Stimulated activated CD8-positive, alpha-beta memory T cell treated with anti-CD3 and anti-CD28 coated beads, Interleukin-7, amount 100 ng/mL, for 1 hour (primary cell): ENCODE data around the gene SLC22A31.
"Not testable (repeated sequence)": the region's sequence is repeated elsewhere in the genome, so short reads cannot be mapped to it uniquely, and the experiment has no call there.

Experiments used
- DNase-seq, 2 donors: peaks; one replicate each; pipeline ENCODE4 v3.0.0-alpha.2; 2020; ENCODE audit warnings: low read depth in 2 of 2

Gene SLC22A31

DNA sequence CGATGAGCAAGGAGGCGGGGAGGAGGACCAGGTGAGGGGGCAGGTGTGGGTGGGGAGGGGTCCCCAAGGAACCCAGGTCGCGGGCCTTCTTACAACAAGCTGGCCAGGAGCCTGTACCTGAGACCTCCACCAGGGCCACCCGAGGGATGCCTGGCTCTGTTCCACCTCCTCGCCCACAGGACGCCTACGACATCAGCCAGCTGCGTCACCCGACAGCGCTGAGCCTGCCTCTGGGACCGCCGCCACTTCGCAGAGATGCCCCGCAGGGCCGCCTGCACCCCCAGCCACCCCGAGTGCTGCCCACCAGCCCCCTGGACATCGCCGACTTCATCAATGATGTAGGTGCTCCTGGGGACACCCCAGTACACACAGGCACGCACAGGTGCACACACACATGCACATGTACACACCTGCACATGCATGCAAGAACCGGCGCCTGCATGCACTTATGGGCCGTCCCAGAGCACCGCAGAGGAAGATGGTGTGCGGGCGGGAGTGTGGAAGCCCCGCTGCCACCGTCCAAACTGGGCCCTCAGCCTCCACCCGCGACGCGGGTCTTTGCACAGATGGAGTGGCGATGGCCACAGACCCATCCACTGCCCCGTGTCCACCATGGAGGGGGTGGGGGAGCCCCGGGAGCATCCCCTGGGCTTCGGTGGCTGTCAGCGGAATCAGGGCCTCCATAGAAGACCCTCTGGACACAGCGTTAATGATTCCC is 6.6 kb downstream of the SLC22A31 start:
- no peak for DNase-seq

DNA sequence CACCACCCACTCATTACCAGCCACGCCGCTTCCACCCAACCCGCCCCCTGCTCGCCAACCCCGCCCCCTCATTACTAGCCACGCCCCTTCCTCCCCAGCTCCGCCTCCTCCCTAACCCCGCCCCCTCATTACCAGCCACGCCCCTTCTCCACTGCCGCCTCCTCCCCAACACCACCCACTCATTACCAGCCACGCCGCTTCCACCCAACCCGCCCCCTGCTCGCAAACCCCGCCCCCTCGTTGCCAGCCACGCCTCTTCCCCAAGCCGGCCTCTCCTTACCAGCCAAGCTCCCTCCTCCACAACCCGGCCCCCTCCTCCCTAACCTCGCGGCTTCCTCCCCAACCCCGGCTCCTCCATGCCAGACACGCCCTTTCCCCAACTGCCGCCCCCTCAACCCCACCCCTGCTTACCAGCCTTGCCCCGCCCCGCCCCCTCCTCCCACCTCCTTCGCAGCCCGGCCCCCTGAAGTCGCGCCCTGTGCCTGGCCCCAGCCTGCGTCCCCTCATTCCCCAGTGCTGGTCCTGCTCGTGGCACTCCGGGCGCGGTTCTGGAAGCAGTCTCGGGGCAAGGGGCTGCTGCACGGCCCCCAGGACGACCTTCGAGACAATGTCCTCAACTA is 7.3 kb downstream of the SLC22A31 start:
- no peak for DNase-seq

DNA sequence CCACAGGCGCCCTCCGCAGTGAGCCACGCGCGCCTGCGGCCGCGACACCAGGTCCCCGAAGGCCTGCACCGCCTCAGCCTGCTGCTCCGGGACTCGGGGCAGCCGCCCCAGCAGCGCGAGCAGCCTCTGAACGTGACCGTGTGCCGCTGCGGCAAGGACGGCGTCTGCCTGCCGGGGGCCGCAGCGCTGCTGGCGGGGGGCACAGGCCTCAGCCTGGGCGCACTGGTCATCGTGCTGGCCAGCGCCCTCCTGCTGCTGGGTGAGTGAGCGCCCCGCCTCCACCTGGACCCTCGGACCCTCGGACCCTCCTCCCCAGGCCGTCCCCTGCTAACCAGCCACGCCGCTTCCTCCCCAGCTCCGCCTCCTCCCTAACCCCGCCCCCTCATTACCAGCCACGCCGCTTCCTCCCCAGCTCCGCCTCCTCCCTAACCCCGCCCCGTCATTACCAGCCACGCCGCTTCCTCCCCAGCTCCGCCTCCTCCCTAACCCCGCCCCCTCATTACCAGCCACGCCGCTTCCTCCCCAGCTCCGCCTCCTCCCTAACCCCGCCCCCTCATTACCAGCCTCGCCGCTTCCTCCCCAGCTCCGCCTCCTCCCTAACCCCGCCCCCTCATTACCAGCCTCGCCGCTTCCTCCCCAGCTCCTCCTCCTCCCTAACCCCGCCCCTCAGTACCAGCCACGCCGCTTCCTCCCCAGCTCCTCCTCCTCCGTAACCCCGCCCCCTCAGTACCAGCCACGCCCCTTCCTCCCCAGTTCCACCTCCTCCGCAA is 8.0 kb downstream of the SLC22A31 start:
- DNase-seq: peak; percentile 44 to 48

DNA sequence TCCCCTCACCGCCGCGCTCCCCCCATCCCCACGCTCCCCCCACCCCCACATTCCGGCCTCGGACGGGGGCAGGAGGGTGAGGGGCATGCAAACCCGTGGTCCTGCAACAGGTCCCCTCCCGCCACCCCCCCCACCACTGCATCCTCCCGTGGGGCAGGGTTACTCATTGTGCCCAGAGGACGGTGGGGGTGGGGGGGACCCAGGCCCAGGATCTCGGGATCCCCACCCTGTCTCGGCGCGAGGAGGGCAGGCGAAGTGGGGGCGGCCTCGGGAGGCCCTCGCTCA is 8.5 kb downstream of the SLC22A31 start:
- no peak for DNase-seq

DNA sequence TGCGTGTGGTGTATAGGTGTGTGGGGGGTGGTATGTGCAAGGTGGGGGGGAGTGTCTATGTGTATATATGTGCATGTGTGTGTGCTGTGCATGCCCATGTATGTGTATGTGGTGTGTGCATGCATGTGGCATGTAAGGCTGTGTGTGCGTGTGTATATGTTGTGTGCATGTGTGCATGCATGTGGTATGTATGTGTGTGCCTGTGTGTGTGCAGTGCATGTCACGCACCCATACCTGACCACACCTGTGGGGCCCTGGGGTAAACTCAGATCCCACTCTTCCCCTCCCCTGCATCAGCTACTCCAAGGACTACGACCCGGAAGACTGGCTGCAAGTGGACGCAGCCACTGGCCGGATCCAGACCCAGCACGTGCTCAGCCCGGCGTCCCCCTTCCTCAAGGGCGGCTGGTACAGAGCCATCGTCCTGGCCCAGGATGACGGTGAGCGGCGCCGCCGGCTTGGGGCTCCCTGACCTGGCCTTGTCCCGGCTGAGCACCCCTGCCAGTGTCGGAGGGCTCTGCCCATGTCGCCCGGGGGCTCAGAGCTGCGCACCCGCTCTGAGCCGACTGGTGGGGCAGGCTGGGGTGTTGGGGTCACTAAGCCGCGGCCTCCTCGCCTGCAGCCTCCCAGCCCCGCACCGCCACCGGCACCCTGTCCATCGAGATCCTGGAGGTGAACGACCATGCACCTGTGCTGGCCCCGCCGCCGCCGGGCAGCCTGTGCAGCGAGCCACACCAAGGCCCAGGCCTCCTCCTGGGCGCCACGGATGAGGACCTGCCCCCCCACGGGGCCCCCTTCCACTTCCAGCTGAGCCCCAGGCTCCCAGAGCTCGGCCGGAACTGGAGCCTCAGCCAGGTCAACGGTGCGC is 9.1 kb downstream of the SLC22A31 start:
- DNase-seq: no peak

DNA sequence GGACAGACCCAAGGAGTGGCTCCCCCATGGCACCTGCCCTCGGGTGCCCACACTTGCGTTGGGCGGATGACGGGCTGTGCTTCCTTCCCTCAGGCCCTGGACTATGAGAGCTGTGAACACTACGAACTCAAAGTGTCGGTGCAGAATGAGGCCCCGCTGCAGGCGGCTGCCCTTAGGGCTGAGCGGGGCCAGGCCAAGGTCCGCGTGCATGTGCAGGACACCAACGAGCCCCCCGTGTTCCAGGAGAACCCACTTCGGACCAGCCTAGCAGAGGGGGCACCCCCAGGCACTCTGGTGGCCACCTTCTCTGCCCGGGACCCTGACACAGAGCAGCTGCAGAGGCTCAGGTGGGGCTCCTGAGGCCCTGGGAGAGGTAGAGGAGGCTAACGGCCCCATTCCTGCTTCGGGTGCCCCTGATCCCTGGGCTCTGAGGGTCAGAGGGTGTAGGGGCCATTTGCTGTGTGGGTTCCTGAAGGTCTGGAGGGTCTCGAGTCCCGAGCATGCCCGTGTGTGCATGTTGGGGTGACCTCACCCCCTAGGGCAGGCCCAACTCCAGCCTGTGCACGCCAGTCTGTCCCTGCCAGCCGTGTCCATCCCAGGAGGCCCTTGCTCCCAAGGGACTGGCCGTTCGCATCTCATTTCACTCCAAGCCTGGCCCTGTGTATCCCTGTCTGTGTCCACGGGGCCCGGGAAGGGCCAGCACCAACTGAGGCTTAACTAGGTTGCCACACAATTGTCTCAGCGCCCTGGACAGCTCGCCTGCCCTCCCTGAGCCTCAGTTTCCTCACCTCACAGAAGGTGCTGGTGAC is 10.0 kb downstream of the SLC22A31 start:
- DNase-seq: no peak

DNA sequence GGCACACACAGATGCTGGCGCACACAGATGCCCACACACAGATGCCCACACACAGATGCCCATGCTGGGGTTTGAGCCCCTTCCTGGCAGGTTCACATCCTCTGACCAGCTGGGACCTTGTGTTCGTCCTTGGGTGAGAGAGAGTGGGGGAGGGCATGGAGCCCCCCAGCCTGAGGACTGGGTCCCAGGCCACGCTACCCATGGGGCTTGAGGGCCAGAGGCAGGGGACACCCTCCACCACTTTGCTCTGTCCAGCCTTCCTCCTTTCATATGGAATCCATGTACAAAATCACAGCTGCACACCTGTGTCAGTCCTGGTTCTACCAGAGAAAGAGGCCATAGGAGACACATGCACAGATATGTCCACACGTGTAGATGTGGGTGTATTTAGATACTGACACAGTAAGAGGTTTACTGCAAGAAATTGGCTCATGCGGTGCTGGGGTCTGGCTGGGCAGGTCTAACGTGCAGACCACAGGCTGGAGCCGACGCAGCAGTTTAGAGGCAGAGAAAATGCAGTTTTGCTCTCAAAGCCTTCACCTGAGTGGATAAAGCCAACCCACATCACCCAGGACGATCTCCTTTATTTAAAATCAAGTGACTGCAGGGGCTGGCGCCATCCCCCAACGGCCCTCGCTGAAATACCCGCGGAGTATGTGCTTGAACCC is 10.8 kb downstream of the SLC22A31 start:
- no peak for DNase-seq

DNA sequence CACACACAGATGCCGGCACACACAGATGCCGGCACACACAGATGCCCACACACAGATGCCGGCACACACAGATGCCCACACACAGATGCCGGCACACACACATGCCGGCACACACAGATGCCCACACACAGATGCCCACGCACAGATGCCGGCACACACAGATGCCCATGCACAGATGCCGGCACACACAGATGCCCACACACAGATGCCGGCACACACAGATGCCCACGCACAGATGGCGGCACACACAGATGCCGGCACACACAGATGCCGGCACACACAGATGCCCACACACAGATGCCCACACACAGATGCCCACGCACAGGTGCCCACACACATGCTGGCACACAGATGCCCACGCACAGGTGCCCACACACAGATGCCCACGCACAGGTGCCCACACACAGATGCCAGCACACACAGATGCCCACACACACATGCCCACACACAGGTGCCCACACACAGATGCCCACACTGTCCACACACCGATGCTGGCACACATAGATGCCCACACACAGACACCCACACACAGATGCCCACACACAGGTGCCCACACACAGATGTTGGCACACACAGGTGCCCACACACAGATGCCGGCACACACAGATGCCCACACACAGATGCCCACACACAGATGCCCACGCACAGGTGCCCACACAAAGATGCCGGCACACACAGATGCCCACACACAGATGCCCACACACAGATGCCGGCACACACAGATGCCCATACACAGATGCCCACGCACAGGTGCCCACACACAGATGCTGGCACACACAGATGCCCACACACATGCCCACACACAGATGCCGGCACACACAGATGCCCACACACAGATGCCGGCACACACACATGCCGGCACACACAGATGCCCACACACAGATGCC is 11.6 kb downstream of the SLC22A31 start:
- DNase-seq: not testable (repeated sequence)

DNA sequence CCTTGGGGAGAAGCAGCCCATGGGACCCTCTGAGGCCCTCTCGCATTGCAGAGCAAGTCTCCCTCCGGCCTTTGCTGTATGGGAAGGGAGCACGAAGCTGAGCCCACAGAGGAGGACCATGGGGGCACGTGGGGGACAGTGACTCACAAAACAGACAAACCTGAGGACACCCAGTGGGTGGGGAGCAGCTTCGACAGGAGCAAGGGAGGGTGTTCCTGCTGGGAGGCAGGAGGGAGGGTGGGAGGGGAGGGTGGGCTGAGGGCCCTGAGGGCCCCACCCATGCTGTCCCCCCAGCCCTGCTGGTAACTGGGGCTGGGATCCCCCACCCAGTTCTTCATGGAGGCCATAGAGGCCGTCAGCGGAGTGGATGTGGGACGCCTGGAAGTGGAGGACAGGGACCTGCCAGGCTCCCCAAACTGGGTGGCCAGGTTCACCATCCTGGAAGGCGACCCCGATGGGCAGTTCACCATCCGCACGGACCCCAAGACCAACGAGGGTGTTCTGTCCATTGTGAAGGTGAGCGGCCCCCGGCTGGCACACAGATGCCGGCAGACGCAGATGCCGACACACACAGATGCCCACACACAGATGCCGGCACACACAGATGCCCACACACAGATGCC is 12.5 kb downstream of the SLC22A31 start:
- DNase-seq: no peak

DNA sequence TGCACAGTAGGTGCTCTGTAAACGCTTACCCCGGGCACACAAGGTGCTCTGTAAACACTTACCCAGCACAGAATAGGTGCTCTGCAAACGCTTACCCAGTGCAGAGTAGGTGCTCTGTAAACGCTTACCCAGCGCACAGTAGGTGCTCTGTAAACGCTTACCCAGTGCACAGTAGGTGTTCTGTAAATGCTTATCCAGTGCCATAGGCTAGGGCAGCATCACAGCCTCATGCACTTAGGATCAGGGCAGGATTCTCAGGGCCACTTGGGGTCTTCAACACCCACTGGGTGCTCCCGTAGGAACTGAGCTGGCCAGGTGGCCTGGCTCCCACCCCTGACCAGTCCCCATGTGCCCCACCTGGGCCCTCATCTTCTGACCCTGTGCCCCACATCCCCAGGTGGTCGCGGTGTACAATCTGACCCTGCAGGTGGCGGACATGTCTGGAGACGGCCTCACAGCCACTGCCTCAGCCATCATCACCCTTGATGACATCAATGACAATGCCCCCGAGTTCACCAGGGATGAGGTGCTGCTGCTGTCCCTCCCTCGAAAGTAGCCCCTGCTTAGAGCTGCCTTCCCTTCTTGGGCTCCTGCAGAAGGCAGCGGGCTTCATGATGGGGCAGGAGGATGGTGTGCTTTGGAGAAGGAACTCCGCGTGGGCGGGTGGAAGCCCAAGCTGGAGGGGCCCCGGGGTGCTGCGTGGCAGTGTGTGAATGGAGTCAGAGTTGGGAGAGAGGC is 13.1 kb downstream of the SLC22A31 start:
- no peak for DNase-seq

DNA sequence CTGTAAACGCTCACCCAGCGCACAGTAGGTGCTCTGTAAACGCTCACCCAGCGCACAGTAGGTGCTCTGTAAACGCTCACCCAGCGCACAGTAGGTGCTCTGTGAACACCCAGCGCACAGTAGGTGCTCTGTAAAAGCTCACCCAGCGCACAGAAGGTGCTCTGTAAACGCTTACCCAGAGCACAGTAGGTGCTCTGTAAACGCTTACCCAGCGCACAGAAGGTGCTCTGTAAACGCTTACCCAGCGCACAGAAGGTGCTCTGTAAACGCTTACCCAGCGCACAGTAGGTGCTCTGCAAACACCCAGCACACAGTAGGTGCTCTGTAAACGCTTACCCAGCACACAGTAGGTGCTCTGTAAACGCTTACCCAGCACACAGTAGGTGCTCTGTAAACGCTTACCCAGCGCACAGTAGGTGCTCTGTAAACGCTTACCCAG is 13.7 kb downstream of the SLC22A31 start:
- not testable (repeated sequence) for DNase-seq

DNA sequence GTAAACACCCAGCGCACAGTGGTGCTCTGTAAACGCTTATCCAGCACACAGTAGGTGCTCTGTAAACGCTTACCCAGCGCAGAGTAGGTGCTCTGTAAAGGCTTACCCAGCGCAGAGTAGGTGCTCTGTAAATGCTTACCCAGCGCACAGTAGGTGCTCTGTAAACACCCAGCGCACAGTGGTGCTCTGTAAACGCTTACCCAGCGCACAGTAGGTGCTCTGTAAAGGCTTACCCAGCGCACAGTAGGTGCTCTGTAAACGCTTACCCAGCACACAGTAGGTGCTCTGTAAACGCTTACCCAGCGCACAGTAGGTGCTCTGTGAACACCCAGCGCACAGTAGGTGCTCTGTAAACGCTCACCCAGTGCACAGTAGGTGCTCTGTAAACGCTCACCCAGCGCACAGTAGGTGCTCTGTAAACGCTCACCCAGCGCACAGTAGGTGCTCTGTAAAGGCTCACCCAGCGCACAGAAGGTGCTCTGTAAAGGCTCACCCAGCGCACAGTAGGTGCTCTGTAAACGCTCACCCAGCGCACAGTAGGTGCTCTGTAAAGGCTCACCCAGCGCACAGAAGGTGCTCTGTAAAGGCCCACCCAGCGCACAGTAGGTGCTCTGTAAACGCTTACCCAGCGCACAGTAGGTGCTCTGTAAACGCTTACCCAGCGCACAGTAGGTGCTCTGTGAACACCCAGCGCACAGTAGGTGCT is 14.3 kb downstream of the SLC22A31 start:
- not testable (repeated sequence) for DNase-seq

DNA sequence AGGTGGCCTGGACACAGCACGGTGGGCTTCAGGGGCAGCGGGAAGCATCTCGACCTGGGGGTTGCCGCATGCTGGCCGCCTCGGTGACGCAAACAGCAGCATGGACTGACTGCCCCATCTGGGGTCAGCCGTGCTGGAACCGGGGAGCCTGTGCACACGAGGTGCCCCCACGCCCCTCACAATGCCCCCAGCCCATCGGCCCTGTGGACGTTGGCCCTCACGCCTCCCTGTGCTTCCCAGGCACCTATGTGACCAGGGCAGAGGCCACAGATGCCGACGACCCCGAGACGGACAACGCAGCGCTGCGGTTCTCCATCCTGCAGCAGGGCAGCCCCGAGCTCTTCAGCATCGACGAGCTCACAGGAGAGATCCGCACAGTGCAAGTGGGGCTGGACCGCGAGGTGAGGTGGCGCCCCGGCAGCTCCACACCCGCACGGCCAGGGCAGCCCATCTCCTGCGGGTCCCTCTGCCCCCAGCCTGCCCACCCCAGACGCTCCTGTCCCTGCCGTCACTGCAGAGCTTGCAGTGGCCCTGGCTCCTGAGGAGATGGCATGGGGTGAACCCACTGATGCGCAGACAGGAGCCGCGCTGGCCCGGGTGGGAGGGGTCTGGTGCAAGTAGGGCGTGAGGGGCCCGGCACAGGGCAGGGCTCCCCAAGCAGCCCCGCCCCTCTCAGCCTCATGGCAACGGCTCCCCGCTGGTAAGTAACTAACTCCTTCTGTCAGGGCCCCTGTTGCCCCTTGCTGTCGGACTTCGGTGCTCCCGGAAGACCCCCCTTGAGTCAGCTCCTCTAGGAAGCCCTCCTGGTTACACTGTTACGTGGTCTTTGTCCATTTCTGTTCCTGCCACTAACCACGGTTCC is 15.2 kb downstream of the SLC22A31 start:
- no peak for DNase-seq

DNA sequence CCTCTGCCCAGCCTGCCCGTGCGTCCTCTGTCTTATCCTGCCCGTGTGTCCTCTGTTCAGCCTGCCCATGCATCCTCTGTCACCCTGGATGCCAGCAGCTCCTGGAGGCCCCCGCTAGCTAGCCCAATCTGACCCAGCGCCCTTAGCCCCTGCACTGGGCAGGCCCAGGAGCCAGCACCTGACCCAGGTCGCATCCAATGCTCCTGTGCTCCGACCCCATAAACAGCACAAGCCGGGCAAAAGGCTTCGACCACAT is 15.7 kb downstream of the SLC22A31 start:
- no peak for DNase-seq

DNA sequence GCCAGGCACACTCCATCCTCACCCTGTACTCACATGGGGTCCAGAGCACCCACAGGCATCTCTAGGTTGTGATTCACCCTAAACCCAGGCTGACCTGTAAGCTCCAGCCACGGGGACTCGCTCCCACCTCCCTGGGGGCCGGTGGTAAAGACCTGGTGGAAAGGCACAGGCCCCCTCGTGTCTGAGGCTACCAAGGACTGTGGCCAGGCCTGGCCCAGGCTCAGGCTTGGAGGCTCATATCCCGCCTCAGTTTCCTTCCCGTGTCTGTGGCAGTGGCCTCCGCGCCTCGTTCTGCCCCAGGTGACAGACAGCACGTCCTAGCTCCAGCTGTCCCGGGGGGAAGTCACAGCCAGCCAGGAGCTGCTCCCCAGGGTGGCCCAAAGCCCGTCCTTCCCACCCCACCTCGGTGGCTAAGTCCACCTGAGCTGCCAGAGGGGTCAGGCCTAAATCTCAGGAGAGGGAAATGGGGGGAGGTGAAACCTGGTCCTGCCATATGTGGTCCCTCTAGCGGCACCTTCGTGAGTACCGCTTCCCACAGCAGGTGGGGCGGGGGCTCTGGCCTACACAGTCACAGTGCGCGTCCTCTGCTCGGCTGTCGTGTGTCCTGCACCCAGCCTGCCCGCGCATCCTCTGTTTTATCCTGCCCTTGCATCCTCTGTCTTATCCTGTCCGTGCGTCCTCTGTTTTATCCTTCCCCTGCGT is 16.2 kb downstream of the SLC22A31 start:
- DNase-seq: no peak

DNA sequence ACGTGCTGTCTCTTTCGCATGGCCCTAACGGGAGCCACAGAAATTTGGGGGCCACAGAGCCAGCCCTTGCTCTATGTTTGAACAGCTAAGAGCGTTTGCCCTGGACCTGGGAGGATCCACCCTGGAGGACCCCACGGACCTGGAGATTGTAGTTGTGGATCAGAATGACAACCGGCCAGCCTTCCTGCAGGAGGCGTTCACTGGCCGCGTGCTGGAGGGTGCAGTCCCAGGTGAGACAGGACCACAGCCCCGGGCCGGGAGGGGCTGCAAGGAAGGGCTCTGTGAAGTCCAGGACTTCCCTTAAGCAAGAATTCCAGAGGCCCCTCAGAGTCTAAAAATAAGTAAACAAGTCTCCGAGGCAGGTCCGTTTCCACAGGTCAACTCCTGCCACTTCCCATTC is 16.9 kb downstream of the SLC22A31 start:
- no peak for DNase-seq
